Neural crest cell (in vitro differentiated cells): ENCODE results near the gene ADAM30. TPM values are rescaled to one million over a fixed set of nuclear protein-coding genes. Genes with fewer than 3 reads are reported as not detected.

Source experiments
- DNase-seq: peaks from one replicate; pipeline ENCODE4 v3.0.0; 2021; ENCODE audit warnings: low read depth, mixed read lengths, low spot score
- H3K27ac Mint-ChIP-seq: one replicate; pipeline ENCODE4 v1.8.0; 2021; ENCODE audit warnings: mild to moderate bottlenecking, mixed read lengths; ENCODE audit not compliant: unreplicated experiment
- H3K27me3 Mint-ChIP-seq: 2 replicates; pipeline ENCODE4 v1.8.0; 2021; ENCODE audit warnings: low read depth, mild to moderate bottlenecking, mixed read lengths
- H3K36me3 Mint-ChIP-seq: 2 replicates; pipeline ENCODE4 v1.8.0; 2021; ENCODE audit warnings: low read depth, mild to moderate bottlenecking, mixed read lengths
- H3K4me1 Mint-ChIP-seq: 2 replicates; pipeline ENCODE4 v1.8.0; 2021; ENCODE audit warnings: mixed read lengths
- H3K4me3 Mint-ChIP-seq: one replicate; pipeline ENCODE4 v1.8.0; 2021; ENCODE audit warnings: mild to moderate bottlenecking, mixed read lengths
- H3K9me3 Mint-ChIP-seq: 2 replicates; pipeline ENCODE4 v1.8.0; 2021; ENCODE audit warnings: mixed read lengths
- total RNA-seq: library from RNA; stranded (reverse); gene quantifications from 2 replicates; pipeline ENCODE4 v1.2.1, GENCODE V29; 2021
- TF ChIP-seq, protein P1 (sequence below): fragments of 200-600 bp; sonication (generic); conservative IDR thresholded peaks from 2 replicates; pipeline ENCODE4 v1.5.0; 2021; ENCODE audit warnings: antibody characterized with exemption, mild to moderate bottlenecking

ADAM30 gene
- total RNA-seq, 1 donor from 2014 or later, result not detected

DNA sequence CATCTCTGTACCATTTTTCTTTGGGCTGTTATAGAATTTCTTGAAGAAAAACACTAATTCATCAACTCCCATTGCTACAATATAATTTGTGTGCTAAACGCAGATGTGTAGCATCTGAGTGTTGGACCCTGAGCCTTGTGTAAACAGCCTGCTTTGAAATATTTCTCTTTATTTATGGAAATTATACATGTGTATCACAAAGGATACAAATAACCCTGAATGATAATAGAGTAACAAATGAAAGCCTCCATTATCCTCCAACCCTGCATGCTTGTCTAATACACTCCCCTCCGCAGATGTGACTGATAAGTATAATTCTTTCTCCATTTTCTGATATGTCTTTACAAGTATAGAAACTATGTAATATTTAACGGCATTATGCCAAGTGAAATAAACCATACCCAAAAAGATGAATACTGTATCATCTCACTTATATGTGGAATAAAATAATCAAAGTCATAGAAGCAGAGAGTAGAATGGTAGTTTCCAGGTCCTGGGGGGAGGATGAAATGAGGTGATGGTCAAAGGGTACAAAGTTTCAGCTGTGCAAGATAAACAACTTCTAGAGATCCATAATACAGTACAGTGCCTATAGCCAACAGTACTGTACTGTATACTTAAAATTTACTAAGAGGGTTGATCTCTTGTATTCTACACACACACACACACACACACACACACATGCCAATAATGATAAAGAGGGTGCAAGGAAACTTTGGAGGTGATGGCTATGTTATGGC lies 2.8 kb upstream of the ADAM30 start:
- Mint-ChIP-seq H3K36me3 (no peaks in the 10 kb centered on the region), H3K4me3 (no peak overlapping the region), H3K9me3 (peaks cover 2% of the 10 kb centered on the region), H3K4me1 (no peaks in the 10 kb centered on the region), H3K27ac (no peak overlapping the region), H3K27me3 (no peaks in the 10 kb centered on the region)
- TF ChIP-seq, protein P1, sequence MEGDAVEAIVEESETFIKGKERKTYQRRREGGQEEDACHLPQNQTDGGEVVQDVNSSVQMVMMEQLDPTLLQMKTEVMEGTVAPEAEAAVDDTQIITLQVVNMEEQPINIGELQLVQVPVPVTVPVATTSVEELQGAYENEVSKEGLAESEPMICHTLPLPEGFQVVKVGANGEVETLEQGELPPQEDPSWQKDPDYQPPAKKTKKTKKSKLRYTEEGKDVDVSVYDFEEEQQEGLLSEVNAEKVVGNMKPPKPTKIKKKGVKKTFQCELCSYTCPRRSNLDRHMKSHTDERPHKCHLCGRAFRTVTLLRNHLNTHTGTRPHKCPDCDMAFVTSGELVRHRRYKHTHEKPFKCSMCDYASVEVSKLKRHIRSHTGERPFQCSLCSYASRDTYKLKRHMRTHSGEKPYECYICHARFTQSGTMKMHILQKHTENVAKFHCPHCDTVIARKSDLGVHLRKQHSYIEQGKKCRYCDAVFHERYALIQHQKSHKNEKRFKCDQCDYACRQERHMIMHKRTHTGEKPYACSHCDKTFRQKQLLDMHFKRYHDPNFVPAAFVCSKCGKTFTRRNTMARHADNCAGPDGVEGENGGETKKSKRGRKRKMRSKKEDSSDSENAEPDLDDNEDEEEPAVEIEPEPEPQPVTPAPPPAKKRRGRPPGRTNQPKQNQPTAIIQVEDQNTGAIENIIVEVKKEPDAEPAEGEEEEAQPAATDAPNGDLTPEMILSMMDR, result no peak
- no peak for DNase-seq

DNA sequence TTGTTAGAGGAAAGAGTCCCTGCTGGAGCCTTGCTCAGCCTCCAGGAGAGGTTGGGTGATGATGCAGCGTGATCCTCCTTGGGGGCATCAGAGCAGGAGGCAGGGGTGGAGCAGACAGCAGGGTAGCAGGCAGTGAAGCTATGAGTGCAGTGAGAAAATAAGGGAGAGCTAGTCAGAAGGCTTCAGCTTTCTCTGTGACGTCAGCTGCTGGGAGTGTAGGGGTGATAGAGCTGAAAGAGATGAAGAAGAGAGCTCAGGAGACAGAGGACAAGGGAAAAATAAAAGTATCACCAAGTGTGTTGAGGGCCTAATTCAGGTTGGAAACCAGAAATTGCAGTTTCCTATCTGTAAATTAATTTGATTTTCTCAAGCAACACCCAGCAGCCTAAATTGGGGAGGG lies 2.2 kb upstream of the ADAM30 start:
- TF ChIP-seq, protein P1, result no peak
- Mint-ChIP-seq H3K36me3 (no peaks in the 10 kb centered on the region), H3K27ac (no peak overlapping the region), H3K4me1 (no peaks in the 10 kb centered on the region), H3K27me3 (no peaks in the 10 kb centered on the region), H3K4me3 (no peak overlapping the region), H3K9me3 (peaks cover 2% of the 10 kb centered on the region)
- no peak for DNase-seq

DNA sequence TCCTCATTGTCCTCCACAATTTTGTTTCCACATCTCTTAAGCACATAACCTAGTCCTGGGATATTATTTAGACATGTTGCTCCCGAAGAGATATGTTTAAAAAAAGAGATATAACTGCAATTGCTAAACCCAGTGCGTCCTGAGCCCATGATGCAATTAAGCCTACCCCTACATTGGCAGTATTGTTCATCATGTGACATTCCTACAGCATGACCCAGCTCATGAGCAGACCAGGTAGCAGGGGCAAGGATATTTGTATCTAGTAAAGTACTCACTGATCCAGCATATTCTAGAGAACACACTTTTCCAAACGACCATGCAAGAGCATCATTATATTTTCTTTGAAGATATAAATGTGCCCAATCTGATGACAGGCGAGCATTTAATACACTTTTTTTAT lies 1.2 kb downstream of the ADAM30 start:
- H3K36me3 Mint-ChIP-seq, result no peaks in the 10 kb centered on the region
- H3K27me3 Mint-ChIP-seq, result no peaks in the 10 kb centered on the region
- DNase-seq, result no peak
- no peak overlapping the region for H3K4me3 Mint-ChIP-seq
- TF ChIP-seq, protein P1, result no peak
- no peak overlapping the region for H3K27ac Mint-ChIP-seq
- no peaks in the 10 kb centered on the region for H3K4me1 Mint-ChIP-seq
- H3K9me3 Mint-ChIP-seq, result peaks cover 2% of the 10 kb centered on the region

DNA sequence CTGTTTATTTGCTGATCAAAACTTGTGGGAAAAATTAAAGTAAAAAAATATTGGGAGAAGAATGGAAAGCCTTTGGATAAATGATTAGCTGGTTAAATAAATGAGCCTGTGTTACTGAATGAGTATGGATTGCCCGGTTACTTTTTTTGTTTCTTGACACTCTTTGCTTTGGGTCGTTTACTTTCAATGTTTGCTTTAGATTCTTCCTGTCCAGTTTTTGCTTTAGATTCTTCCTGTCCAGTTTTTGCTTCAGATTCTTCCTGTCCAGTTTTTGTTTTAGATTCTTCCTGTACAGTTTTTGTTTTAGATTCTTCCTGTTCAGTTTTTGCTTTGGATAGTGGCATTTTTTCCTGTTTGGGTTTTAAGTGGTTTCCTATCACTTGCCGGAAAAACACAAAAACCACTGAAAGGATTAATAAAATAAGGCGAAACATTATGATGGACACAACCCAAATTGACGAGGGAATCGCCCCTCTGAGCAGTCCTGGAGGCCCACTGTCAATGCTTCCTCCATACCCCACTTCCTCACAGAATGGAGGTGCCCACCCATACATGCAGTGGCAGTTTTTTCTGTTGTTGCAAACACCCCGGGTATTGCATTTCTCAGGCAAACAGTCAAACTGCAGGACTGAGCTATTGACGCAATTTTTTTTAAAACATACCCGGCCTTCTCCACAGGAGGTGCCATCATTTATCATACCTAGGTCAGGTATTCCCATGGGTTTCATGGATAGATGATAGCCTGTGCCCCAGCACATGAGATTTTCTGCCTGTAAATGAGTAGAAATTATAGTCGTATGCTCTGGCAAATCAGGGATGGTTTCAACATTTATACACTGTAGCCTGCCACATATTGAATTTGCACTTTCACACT lies 2.3 kb downstream of the ADAM30 start:
- Mint-ChIP-seq H3K4me1 (no peaks in the 10 kb centered on the region), H3K27me3 (no peaks in the 10 kb centered on the region), H3K4me3 (no peak overlapping the region), H3K36me3 (no peaks in the 10 kb centered on the region), H3K9me3 (peaks cover 2% of the 10 kb centered on the region), H3K27ac (no peak overlapping the region)
- TF ChIP-seq, protein P1, result no peak
- DNase-seq, result no peak

DNA sequence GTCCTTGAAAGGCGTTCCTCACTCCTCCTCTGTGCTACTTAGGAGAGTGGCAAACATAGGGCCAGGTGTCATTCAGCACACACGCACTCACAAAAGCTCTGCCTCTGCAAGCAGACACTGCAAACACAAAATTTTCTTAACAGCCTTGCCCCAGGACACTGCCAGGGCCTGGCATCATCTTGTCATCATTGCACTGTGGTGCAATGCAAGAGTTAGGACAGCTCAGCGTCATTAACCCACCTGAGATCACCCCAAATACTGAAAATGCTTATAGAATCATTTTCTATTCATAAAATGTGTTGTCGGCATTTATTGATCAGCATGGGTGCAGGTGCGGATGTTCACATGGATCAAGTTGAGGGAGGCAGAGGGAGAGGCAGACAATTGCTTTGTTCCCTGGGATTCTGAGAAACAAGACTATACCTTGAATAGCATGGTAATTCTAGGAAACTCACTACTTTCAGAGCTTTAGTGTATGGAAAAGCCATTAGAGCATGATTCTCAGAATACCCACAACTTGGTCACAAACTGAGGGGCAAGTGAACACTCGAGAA lies 3.0 kb downstream of the ADAM30 start:
- no peak for DNase-seq
- no peak overlapping the region for H3K27ac Mint-ChIP-seq
- H3K36me3 Mint-ChIP-seq, result no peaks in the 10 kb centered on the region
- no peaks in the 10 kb centered on the region for H3K27me3 Mint-ChIP-seq
- no peak overlapping the region for H3K4me3 Mint-ChIP-seq
- TF ChIP-seq, protein P1, result no peak
- H3K9me3 Mint-ChIP-seq, result peaks cover 9% of the 10 kb centered on the region
- no peaks in the 10 kb centered on the region for H3K4me1 Mint-ChIP-seq
